Mesendoderm (in vitro differentiated cells): ENCODE data around the gene ISL2.

Experiments used
- DNase-seq: peaks from one replicate; pipeline ENCODE4 v3.0.0; 2013
- H2AK5ac ChIP-seq: 2 replicates; pipeline ENCODE4 v1.6.1; 2013; ENCODE audit warnings: low read length, inconsistent platforms
- H2BK120ac ChIP-seq: 2 replicates; pipeline ENCODE4 v1.6.1; 2013; ENCODE audit warnings: low read depth, mild to moderate bottlenecking, low read length, moderate library complexity, mixed read lengths
- H2BK15ac ChIP-seq: replicated peaks from 2 replicates; pipeline ENCODE4 v1.6.1; 2013; ENCODE audit warnings: low read depth, mild to moderate bottlenecking, moderate library complexity
- H2BK5ac ChIP-seq: 2 replicates; pipeline ENCODE4 v1.6.1; 2013; ENCODE audit warnings: low read length, inconsistent platforms
- H3K18ac ChIP-seq: 2 replicates; pipeline ENCODE4 v1.6.1; 2013; ENCODE audit warnings: mild to moderate bottlenecking, low read length, mixed read lengths
- H3K23ac ChIP-seq: one replicate; pipeline ENCODE4 v1.6.1; 2013; ENCODE audit warnings: low read length
- H3K27ac ChIP-seq: 2 replicates; pipeline ENCODE4 v1.5.1; 2013; ENCODE audit warnings: low read depth, mild to moderate bottlenecking, inconsistent platforms, low read length, moderate library complexity
- H3K27me3 ChIP-seq: 2 replicates; pipeline ENCODE4 v1.6.1; 2013; ENCODE audit warnings: low read length, control low read depth, mild to moderate bottlenecking, inconsistent platforms; ENCODE audit not compliant: insufficient read depth, poor library complexity
- H3K36me3 ChIP-seq: 2 replicates; pipeline ENCODE4 v1.6.1; 2013; ENCODE audit warnings: low read length, inconsistent platforms; ENCODE audit not compliant: control insufficient read depth, insufficient read depth
- H3K4ac ChIP-seq: one replicate; pipeline ENCODE4 v1.6.1; 2013; ENCODE audit warnings: low read depth, mild to moderate bottlenecking, low read length, moderate library complexity
- H3K4me1 ChIP-seq: 2 replicates; pipeline ENCODE4 v1.6.1; 2013; ENCODE audit warnings: low read depth, low read length, inconsistent platforms; ENCODE audit not compliant: control insufficient read depth
- H3K4me2 ChIP-seq: 2 replicates; pipeline ENCODE4 v1.6.1; 2013; ENCODE audit warnings: low read length
- H3K4me3 ChIP-seq: 2 replicates; pipeline ENCODE4 v1.5.1; 2013; ENCODE audit warnings: mild to moderate bottlenecking, low read length
- H3K56ac ChIP-seq: one replicate; pipeline ENCODE4 v1.6.1; 2013; ENCODE audit warnings: low read length
- H3K79me1 ChIP-seq: 2 replicates; pipeline ENCODE4 v1.6.1; 2013; ENCODE audit warnings: low read length, inconsistent platforms
- H3K79me2 ChIP-seq: 2 replicates; pipeline ENCODE4 v1.6.1; 2013; ENCODE audit warnings: mild to moderate bottlenecking, low read length; ENCODE audit not compliant: control insufficient read depth, insufficient read depth
- H3K9ac ChIP-seq: 2 replicates; pipeline ENCODE4 v1.6.1; 2013; ENCODE audit warnings: low read length, inconsistent platforms
- H4K5ac ChIP-seq: one replicate; pipeline ENCODE4 v1.6.1; 2013; ENCODE audit warnings: low read length
- H4K8ac ChIP-seq: one replicate; pipeline ENCODE4 v1.6.1; 2013; ENCODE audit warnings: low read depth, mild to moderate bottlenecking, control low read depth, low read length, moderate library complexity
- WGBS: extraction: QIAGEN DNeasy Blood & Tissue Kit; methylation state at CpG from one replicate; pipeline ENCODE4 v1.1.7; 2013; ENCODE audit warnings: low lambda C conversion rate, missing lambda C conversion rate; ENCODE audit not compliant: insufficient coverage; ENCODE audit errors: extremely low coverage; 5-methylcytosine and 5-hydroxymethylcytosine counted together

ISL2 gene

DNA sequence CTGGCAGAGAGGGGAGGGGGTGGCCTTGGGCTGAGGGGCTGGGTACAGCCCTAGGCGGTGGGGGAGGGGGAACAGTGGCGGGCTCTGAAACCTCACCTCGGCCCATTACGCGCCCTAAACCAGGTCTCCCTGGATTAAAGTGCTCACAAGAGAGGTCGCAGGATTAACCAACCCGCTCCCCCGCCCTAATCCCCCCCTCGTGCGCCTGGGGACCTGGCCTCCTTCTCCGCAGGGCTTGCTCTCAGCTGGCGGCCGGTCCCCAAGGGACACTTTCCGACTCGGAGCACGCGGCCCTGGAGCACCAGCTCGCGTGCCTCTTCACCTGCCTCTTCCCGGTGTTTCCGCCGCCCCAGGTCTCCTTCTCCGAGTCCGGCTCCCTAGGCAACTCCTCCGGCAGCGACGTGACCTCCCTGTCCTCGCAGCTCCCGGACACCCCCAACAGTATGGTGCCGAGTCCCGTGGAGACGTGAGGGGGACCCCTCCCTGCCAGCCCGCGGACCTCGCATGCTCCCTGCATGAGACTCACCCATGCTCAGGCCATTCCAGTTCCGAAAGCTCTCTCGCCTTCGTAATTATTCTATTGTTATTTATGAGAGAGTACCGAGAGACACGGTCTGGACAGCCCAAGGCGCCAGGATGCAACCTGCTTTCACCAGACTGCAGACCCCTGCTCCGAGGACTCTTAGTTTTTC is 4.9 kb downstream of the ISL2 start:
- H3K18ac ChIP-seq: no peak overlapping the region
- H2AK5ac ChIP-seq: no peak overlapping the region
- WGBS: no CpG with 5 or more reads among the region's 42 CpGs

DNA sequence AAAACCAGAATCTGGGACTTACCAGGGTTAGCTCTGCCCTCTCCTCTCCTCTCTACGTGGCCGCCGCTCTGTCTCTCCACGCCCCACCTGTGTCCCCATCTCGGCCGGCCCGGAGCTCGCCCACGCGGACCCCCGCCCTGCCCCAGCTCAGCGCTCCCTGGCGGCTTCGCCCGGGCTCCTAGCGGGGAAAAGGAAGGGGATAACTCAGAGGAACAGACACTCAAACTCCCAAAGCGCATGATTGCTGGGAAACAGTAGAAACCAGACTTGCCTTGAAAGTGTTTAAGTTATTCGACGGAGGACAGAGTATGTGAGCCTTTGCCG is 5.4 kb downstream of the ISL2 start:
- Histone ChIP-seq H3K79me1 (no peaks in the 10 kb centered on the region), H3K56ac (no peak overlapping the region), H3K4ac (no peak overlapping the region), H2BK5ac (no peak overlapping the region), H3K18ac (no peak overlapping the region), H3K4me2 (no peak overlapping the region), H3K23ac (no peak overlapping the region), H3K9ac (no peak overlapping the region), H3K36me3 (no peaks in the 10 kb centered on the region), H3K27me3 (peaks cover 67% of the 10 kb centered on the region), H3K79me2 (no peaks in the 10 kb centered on the region), H2BK120ac (no peak overlapping the region), H3K4me1 (peaks cover 11% of the 10 kb centered on the region), H2AK5ac (no peak overlapping the region), H3K27ac (no peak overlapping the region), H2BK15ac (no peak overlapping the region), H3K4me3 (no peak overlapping the region), H4K8ac (no peak overlapping the region), H4K5ac (no peak overlapping the region)
- no CpG with 5 or more reads among the region's 20 CpGs for WGBS
- DNase-seq: peak; percentile 40

More for the DNA sequence above, 4.9 kb downstream of the ISL2 start:
- no peak overlapping the region for H4K8ac ChIP-seq
- H2BK15ac ChIP-seq: no peak overlapping the region
- peak; percentile 33 for DNase-seq
- no peak overlapping the region for H4K5ac ChIP-seq
- H3K4ac ChIP-seq: no peak overlapping the region
- H3K27ac ChIP-seq: no peak overlapping the region
- no peak overlapping the region for H2BK5ac ChIP-seq
- no peak overlapping the region for H3K9ac ChIP-seq
- H3K56ac ChIP-seq: peak overlapping the region; percentile 59
- no peak overlapping the region for H2BK120ac ChIP-seq
- peak overlapping the region; percentile 6 for H3K4me2 ChIP-seq
- H3K4me3 ChIP-seq: no peak overlapping the region
- H3K23ac ChIP-seq: no peak overlapping the region
- no peaks in the 10 kb centered on the region for H3K79me1 ChIP-seq
- peaks cover 67% of the 10 kb centered on the region for H3K27me3 ChIP-seq
- peaks cover 11% of the 10 kb centered on the region for H3K4me1 ChIP-seq
- H3K79me2 ChIP-seq: no peaks in the 10 kb centered on the region
- H3K36me3 ChIP-seq: no peaks in the 10 kb centered on the region

DNA sequence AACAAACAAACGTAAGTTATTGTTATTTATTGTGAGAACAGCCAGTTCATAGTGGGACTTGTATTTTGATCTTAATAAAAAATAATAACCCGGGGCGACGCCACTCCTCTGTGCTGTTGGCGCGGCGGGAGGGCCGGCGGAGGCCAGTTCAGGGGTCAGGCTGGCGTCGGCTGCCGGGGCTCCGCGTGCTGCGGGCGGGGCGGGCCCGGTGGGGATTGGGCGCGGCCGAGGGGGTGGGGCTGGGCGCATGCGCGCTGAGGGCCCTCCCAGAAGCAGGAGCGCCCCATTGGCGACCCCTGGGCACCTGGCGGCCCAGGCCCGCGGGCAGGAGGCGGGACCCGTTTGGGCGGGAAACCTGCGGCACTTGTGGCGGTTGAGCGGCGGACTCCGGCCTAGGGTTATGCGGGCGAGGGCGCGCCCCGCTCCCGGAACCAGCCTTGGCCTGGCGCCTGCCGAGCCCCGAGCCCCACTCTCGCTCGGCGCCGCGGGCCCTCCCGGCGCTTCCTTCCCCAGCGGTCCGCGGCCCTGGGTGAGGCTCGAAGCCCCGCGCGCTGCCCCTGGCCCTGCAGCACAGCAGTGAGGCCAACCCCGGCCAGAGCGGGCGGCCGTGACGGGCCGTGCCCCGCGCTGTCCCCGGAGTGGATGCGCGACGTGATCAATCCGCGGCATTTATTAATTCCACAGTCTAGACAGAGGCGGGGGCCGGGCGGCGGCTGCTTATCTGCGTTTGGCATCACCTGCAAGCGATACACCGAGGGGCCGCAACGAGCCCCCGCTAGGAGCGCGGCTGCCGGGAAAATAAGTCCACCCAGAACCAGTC is 6.0 kb downstream of the ISL2 start:
- H3K56ac ChIP-seq: no peak overlapping the region
- peaks cover 64% of the 10 kb centered on the region for H3K27me3 ChIP-seq
- no peak overlapping the region for H3K23ac ChIP-seq
- no peaks in the 10 kb centered on the region for H3K36me3 ChIP-seq
- no peak overlapping the region for H4K8ac ChIP-seq
- H4K5ac ChIP-seq: no peak overlapping the region
- no peak overlapping the region for H2BK5ac ChIP-seq
- H3K27ac ChIP-seq: no peak overlapping the region
- H3K79me1 ChIP-seq: no peaks in the 10 kb centered on the region
- no peak overlapping the region for H2BK15ac ChIP-seq
- no peak overlapping the region for H2AK5ac ChIP-seq
- no peaks in the 10 kb centered on the region for H3K79me2 ChIP-seq
- no peak overlapping the region for H2BK120ac ChIP-seq
- H3K4me2 ChIP-seq: no peak overlapping the region
- peak; percentile 70 for DNase-seq
- no CpG with 5 or more reads among the region's 87 CpGs for WGBS
- no peak overlapping the region for H3K4me3 ChIP-seq
- no peak overlapping the region for H3K9ac ChIP-seq
- H3K4me1 ChIP-seq: peaks cover 11% of the 10 kb centered on the region
- H3K4ac ChIP-seq: peak overlapping the region; percentile 9
- H3K18ac ChIP-seq: no peak overlapping the region

DNA sequence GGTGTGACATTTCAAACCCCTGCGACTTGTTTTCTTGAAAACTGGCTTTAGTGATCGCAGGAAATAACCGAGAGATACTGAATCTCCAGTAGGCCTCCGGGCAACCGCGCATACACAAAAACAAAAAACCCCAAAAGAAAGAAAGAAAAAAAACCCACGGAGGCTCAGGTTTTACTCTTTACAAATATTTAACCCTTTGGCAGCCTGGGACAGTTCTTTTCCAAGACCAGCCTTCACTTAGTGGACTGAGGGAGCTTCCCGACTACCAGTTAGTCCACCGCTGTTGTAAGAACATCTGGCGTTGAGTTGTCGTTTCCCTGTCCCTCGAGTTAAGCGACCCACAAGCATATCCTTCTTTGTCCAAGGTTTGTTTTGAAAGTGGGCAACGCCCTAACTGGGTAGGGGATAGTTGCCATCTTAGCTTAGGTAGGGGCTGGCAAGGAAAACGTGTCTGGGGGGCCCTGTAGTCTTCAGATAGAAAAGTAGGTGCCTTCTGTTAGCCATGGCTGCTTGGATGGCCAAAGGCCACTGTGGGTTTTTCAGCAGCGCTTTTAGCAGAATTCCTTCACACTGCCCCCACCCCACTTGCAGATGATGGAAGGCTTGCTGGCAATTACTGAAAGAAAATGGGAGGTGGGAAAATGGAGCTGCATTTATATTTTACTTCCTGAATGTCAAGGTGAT is 6.9 kb downstream of the ISL2 start:
- H3K4me3 ChIP-seq: no peak overlapping the region
- no peak overlapping the region for H3K56ac ChIP-seq
- no peak overlapping the region for H3K27ac ChIP-seq
- H3K4me1 ChIP-seq: peaks cover 11% of the 10 kb centered on the region
- no peaks in the 10 kb centered on the region for H3K36me3 ChIP-seq
- no CpG with 5 or more reads among the region's 16 CpGs for WGBS
- peak; percentile 46 for DNase-seq
- no peak overlapping the region for H3K4ac ChIP-seq
- H3K79me2 ChIP-seq: no peaks in the 10 kb centered on the region
- no peak overlapping the region for H4K8ac ChIP-seq
- no peak overlapping the region for H2BK15ac ChIP-seq
- no peak overlapping the region for H2BK120ac ChIP-seq
- peaks cover 61% of the 10 kb centered on the region for H3K27me3 ChIP-seq
- H2BK5ac ChIP-seq: no peak overlapping the region
- H3K4me2 ChIP-seq: peak overlapping the region; percentile 15
- H3K23ac ChIP-seq: no peak overlapping the region
- H3K9ac ChIP-seq: no peak overlapping the region
- no peaks in the 10 kb centered on the region for H3K79me1 ChIP-seq
- H3K18ac ChIP-seq: no peak overlapping the region
- H2AK5ac ChIP-seq: no peak overlapping the region
- no peak overlapping the region for H4K5ac ChIP-seq

DNA sequence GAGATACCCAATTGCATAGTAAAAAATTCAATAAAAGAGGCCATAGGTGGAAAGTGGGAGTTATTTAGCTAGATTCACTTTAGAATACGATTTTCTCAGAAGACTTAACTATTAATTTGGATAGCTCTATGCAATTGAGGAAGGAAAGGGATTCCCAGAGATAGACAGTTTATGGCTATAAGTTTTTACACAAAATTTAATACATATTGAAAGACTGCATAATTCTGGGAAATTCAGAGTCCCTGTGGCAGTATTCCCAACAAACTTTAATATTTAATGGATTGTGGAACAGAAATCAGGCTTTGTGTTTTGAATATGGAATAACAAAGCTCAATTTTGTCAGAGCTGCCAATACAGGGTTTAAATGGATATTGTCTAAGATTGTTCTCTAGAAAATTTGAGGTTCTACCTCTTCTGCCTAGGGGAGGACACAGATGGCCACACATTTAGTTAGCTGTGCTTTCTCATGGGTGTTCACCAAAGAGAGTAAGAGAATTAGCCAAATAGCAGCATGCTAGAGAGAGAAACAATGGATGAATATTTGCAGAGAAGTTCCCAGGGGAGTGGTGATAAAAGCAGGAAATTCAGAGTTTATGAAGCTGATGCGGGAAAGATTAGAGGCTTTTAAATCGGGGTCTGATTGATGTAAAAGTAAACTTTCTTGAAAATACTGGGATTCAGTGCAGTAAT is 8.5 kb downstream of the ISL2 start:
- WGBS: no CpG with 5 or more reads among the region's 3 CpGs

More for the DNA sequence above, 8.5 kb downstream of the ISL2 start:
- Histone ChIP-seq H3K4ac (no peak overlapping the region), H3K27ac (no peak overlapping the region), H3K4me1 (peaks cover 9% of the 10 kb centered on the region), H3K4me3 (no peak overlapping the region), H2BK5ac (no peak overlapping the region), H3K9ac (no peak overlapping the region), H2BK120ac (no peak overlapping the region), H3K23ac (no peak overlapping the region), H3K27me3 (peaks cover 46% of the 10 kb centered on the region), H2AK5ac (no peak overlapping the region), H3K4me2 (peak overlapping the region; percentile 78), H3K36me3 (no peaks in the 10 kb centered on the region), H3K79me1 (no peaks in the 10 kb centered on the region), H3K18ac (no peak overlapping the region), H4K5ac (no peak overlapping the region), H2BK15ac (no peak overlapping the region), H3K79me2 (no peaks in the 10 kb centered on the region), H3K56ac (no peak overlapping the region), H4K8ac (no peak overlapping the region)
- peak; percentile 6 for DNase-seq
